ENCODE data around the gene COL9A3. TPM values are rescaled to one million over a fixed set of nuclear protein-coding genes. Genes with fewer than 3 reads are reported as not detected.

Gene COL9A3
- total RNA-seq, 1 experiment from 2014 or later, result not detected

Other genes starting within 250 kb of the COL9A3 start
- 4.7 and 4.9 TPM in 2 replicates for gene SLCO4A1, start 174.5 kb upstream of the COL9A3 start, total RNA-seq (2014; rRNA removed; shearing (Covaris generic))
- not detected in 2 replicates for gene NTSR1, start 108.2 kb upstream of the COL9A3 start, total RNA-seq (2014; rRNA removed; shearing (Covaris generic))
- 33.9 and 34.2 TPM in 2 replicates for gene MRGBP, start 20.6 kb upstream of the COL9A3 start, total RNA-seq (2014; rRNA removed; shearing (Covaris generic))
- 30.9 and 43.8 TPM in 2 replicates for gene OGFR, start 12.2 kb upstream of the COL9A3 start, total RNA-seq (2014; rRNA removed; shearing (Covaris generic))
- 10.3 and 11.7 TPM in 2 replicates for gene TCFL5, start 44.8 kb downstream of the COL9A3 start, total RNA-seq (2014; rRNA removed; shearing (Covaris generic))
- gene DIDO1, start 109.5 kb downstream of the COL9A3 start, total RNA-seq (2014; rRNA removed; shearing (Covaris generic)), result 14.7 and 16.9 TPM in 2 replicates
- gene GID8, start 121.1 kb downstream of the COL9A3 start, total RNA-seq (2014; rRNA removed; shearing (Covaris generic)), result 19.6 and 23.7 TPM in 2 replicates
- not detected in 2 replicates for gene SLC17A9, start 135.7 kb downstream of the COL9A3 start, total RNA-seq (2014; rRNA removed; shearing (Covaris generic))
- gene BHLHE23, start 189.9 kb downstream of the COL9A3 start, total RNA-seq (2014; rRNA removed; shearing (Covaris generic)), result not detected in 2 replicates

All from H4 (cell line).